ENCODE measurements around the gene CEP112. TPM values are rescaled to one million over a fixed set of nuclear protein-coding genes. Genes with fewer than 3 reads are reported as not detected.

The CEP112 gene
- total and polyA plus RNA-seq, 4 donors, result 1.1 to 4.9 (median 1.4) TPM

DNA sequence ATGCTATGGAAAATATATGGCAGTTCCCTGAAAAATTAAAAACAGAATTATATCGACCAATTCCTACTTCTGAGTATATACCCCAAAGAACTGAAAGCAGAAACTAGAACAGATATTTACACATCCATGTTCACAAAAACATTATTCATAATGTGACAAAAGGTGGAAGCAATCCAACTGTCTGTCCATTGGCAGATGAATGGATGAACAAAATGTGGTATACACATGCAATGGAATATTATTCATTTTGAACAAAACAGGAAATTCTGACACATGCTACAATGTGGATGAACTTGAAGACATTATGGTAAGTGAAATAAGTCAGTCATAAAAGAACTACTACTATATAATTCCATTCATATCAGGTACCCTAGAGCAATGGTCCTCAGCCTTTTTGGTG lies 367.0 kb downstream of the CEP112 start:
- H3K36me3 ChIP-seq (ENCODE audit: control insufficient read depth in 4 of 4, insufficient read depth in 3 of 4, low read depth in 1 of 4, low read length in 3 of 4), result no peaks in the 10 kb centered on the region
- no peaks in the 10 kb centered on the region for H3K4me1 ChIP-seq (ENCODE audit: control insufficient read depth in 4 of 4, insufficient read depth in 4 of 4, low read length in 3 of 4)
- no peaks in the 10 kb centered on the region for H3K27me3 ChIP-seq (ENCODE audit: control insufficient read depth in 4 of 4, insufficient read depth in 4 of 4, low read length in 3 of 4)
- no peak overlapping the region for H3K27ac ChIP-seq (ENCODE audit: low read depth in 1 of 2, low read length in 2 of 2)
- WGBS, result 88% methylated on average over 1 of the region's 1 CpG
- H3K9me3 ChIP-seq (ENCODE audit: control insufficient read depth in 4 of 4, low read length in 3 of 4), result peaks cover 0 to 3% (median 0%) of the 10 kb centered on the region in 4 donors
- H3K9ac ChIP-seq (ENCODE audit: low read depth in 1 of 2, low read length in 2 of 2), result no peak overlapping the region
- TF ChIP-seq YY1 (IDR thresholded peaks at IDR 0.05) (no peak), FOXA2 (IDR thresholded peaks at IDR 0.05) (no peak), NR2F2 (IDR thresholded peaks at IDR 0.05) (no peak), RAD21 (IDR thresholded peaks at IDR 0.05) (no peak), ATF3 (IDR thresholded peaks at IDR 0.05) (no peak), SP1 (IDR thresholded peaks at IDR 0.05) (no peak), JUND (IDR thresholded peaks at IDR 0.05) (no peak), RXRA (IDR thresholded peaks at IDR 0.05) (no peak), CTCF (IDR thresholded peaks at IDR 0.05; ENCODE audit: low read depth, low read length, missing input control) (no peak), HNF4A (conservative IDR thresholded peaks at IDR 0.05) (no peak), FOXA1 (IDR thresholded peaks at IDR 0.05) (no peak), HNF4G (IDR thresholded peaks at IDR 0.05) (no peak), GABPA (IDR thresholded peaks at IDR 0.05 in 1 of 2, conservative IDR thresholded peaks at IDR 0.05 in 1 of 2) (no peak), TAF1 (conservative IDR thresholded peaks at IDR 0.05) (no peak), EGR1 (IDR thresholded peaks at IDR 0.05; ENCODE audit: low read depth in 2 of 2) (no peak)
- TF ChIP-seq, protein P1, sequence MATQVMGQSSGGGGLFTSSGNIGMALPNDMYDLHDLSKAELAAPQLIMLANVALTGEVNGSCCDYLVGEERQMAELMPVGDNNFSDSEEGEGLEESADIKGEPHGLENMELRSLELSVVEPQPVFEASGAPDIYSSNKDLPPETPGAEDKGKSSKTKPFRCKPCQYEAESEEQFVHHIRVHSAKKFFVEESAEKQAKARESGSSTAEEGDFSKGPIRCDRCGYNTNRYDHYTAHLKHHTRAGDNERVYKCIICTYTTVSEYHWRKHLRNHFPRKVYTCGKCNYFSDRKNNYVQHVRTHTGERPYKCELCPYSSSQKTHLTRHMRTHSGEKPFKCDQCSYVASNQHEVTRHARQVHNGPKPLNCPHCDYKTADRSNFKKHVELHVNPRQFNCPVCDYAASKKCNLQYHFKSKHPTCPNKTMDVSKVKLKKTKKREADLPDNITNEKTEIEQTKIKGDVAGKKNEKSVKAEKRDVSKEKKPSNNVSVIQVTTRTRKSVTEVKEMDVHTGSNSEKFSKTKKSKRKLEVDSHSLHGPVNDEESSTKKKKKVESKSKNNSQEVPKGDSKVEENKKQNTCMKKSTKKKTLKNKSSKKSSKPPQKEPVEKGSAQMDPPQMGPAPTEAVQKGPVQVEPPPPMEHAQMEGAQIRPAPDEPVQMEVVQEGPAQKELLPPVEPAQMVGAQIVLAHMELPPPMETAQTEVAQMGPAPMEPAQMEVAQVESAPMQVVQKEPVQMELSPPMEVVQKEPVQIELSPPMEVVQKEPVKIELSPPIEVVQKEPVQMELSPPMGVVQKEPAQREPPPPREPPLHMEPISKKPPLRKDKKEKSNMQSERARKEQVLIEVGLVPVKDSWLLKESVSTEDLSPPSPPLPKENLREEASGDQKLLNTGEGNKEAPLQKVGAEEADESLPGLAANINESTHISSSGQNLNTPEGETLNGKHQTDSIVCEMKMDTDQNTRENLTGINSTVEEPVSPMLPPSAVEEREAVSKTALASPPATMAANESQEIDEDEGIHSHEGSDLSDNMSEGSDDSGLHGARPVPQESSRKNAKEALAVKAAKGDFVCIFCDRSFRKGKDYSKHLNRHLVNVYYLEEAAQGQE (IDR thresholded peaks at IDR 0.05), result no peak
- TF ChIP-seq, protein P2, sequence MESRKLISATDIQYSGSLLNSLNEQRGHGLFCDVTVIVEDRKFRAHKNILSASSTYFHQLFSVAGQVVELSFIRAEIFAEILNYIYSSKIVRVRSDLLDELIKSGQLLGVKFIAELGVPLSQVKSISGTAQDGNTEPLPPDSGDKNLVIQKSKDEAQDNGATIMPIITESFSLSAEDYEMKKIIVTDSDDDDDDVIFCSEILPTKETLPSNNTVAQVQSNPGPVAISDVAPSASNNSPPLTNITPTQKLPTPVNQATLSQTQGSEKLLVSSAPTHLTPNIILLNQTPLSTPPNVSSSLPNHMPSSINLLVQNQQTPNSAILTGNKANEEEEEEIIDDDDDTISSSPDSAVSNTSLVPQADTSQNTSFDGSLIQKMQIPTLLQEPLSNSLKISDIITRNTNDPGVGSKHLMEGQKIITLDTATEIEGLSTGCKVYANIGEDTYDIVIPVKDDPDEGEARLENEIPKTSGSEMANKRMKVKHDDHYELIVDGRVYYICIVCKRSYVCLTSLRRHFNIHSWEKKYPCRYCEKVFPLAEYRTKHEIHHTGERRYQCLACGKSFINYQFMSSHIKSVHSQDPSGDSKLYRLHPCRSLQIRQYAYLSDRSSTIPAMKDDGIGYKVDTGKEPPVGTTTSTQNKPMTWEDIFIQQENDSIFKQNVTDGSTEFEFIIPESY (IDR thresholded peaks at IDR 0.05), result no peak
- TF ChIP-seq, protein P3, sequence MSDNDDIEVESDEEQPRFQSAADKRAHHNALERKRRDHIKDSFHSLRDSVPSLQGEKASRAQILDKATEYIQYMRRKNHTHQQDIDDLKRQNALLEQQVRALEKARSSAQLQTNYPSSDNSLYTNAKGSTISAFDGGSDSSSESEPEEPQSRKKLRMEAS (IDR thresholded peaks at IDR 0.05), result no peak
- H3K4me3 ChIP-seq (ENCODE audit: low read depth in 1 of 3, low read length in 3 of 3), result no peak overlapping the region
- DNase-seq (ENCODE audit: low spot score), result no peak

Measured in liver (tissue), 9 donors.